CD4-positive, alpha-beta T cell (primary cell): Measurements from ENCODE around the gene GSTT4. TPM values are rescaled to one million over a fixed set of nuclear protein-coding genes. Genes with fewer than 3 reads are reported as not detected.
A peak's percentile ranks its signal among the peaks of the same experiment; 100 is the strongest.

Source experiments
- ATAC-seq: fragments of 200-7000 bp; cut with Tn5 transposase; one replicate; pipeline ENCODE4 v1.10.0; 2022; ENCODE audit warnings: mild to moderate bottlenecking; ENCODE audit not compliant: poor library complexity
- CTCF ChIA-PET: fragments of 350-600 bp; sonication (Branson Sonifier 250); formaldehyde crosslinking; loops from one replicate; lab custom pipeline; 2021; ENCODE audit warnings: antibody characterized with exemption, inconsistent platforms; lab: Charles Lee
- POLR2A ChIA-PET: fragments of 350-600 bp; sonication (Branson Sonifier 250); formaldehyde crosslinking; loops from one replicate; lab custom pipeline; 2021; ENCODE audit warnings: antibody characterized with exemption, inconsistent platforms; lab: Charles Lee
- DNase-seq, 14 experiments: peaks; one replicate each; pipeline ENCODE4 v3.0.0-alpha.2; 2013 to 2020; ENCODE audit warnings: mixed read lengths in 2 of 14
- H3K27ac ChIP-seq, 2 donors: one replicate each; pipeline versions ENCODE4 v1.5.1 to v1.7.0; 2013; ENCODE audit warnings: low read length in 2 of 2, low read depth in 1 of 2, mild to moderate bottlenecking in 1 of 2
- H3K27me3 ChIP-seq, 2 experiments: 1 replicate in 1 of 2; 2 replicates in 1 of 2; pipeline versions ENCODE4 v1.6.1 to v1.7.0; 2013; ENCODE audit warnings: low read length in 2 of 2, control low read depth in 1 of 2, mild to moderate bottlenecking in 1 of 2, moderate library complexity in 1 of 2; ENCODE audit not compliant: insufficient read depth in 2 of 2, control insufficient read depth in 1 of 2
- H3K36me3 ChIP-seq: one replicate; pipeline ENCODE4 v1.6.1; 2013; ENCODE audit warnings: low read length, control low read depth; ENCODE audit not compliant: insufficient read depth
- H3K4me1 ChIP-seq: one replicate; pipeline ENCODE4 v1.6.1; 2013; ENCODE audit warnings: low read length, control low read depth; ENCODE audit not compliant: insufficient read depth
- H3K4me3 ChIP-seq: one replicate; pipeline ENCODE4 v1.5.1; 2013; ENCODE audit warnings: mild to moderate bottlenecking, low read length, moderate library complexity
- H3K9me3 ChIP-seq, 2 experiments: 1 replicate in 1 of 2; 2 replicates in 1 of 2; pipeline versions ENCODE4 v1.6.1 to v1.7.0; 2013; ENCODE audit warnings: low read length in 2 of 2, mild to moderate bottlenecking in 2 of 2, control low read depth in 1 of 2, moderate library complexity in 1 of 2; ENCODE audit not compliant: control insufficient read depth in 1 of 2, insufficient read depth in 1 of 2
- H3K27ac Mint-ChIP-seq: one replicate; pipeline ENCODE4 v1.8.0; 2020; ENCODE audit warnings: mixed read lengths
- H3K27me3 Mint-ChIP-seq: one replicate; pipeline ENCODE4 v1.8.0; 2021; ENCODE audit warnings: mixed read lengths
- H3K36me3 Mint-ChIP-seq: one replicate; pipeline ENCODE4 v1.8.0; 2021; ENCODE audit warnings: low read depth, mixed read lengths
- H3K4me1 Mint-ChIP-seq: one replicate; pipeline ENCODE4 v1.8.0; 2021; ENCODE audit warnings: low read depth, mixed read lengths
- H3K4me3 Mint-ChIP-seq: one replicate; pipeline ENCODE4 v1.8.0; 2020; ENCODE audit warnings: mild to moderate bottlenecking, mixed read lengths
- H3K9me3 Mint-ChIP-seq: one replicate; pipeline ENCODE4 v1.8.0; 2020; ENCODE audit warnings: mixed read lengths
- CTCF ChIP-seq: fragments of 200-600 bp; IDR thresholded peaks from one replicate; pipeline ENCODE4 v1.8.0; 2022; ENCODE audit warnings: antibody characterized with exemption, mild to moderate bottlenecking
- intact Hi-C, 2 experiments: fragments of 100-400 bp; cut with DNase I in 1 of 2; cut with micrococcal nuclease in 1 of 2; formaldehyde crosslinking; loops; one replicate each; pipeline versions ENCODE4 v1.15.1 to v1.9.0; 2023 to 2025; cut with DNase I, micrococcal nuclease
- total RNA-seq, 174 experiments: library from RNA in 2 of 174; stranded (reverse) in 2 of 174; gene quantifications; one replicate each; pipeline ENCODE4 v1.2.3 and lab custom pipeline; 2021 to 2026

Gene GSTT4
- total RNA-seq, 2 experiments from 2014 or later: not detected

GRCh38 chr22:24040946-24041345 lies 35.7 kb upstream of the GSTT4 start:
- Histone ChIP-seq H3K27ac (no peak overlapping the region), H3K4me1 (peaks cover 30% of the 10 kb centered on the region), H3K9me3 (no peaks in the 10 kb centered on the region), H3K27me3 (no peaks in the 10 kb centered on the region), H3K36me3 (peaks cover 86% of the 10 kb centered on the region), H3K4me3 (no peak overlapping the region)
- no peak for ATAC-seq
- intact Hi-C loops: no loop called here
- peaks cover 57% of the 10 kb centered on the region for H3K4me1 Mint-ChIP-seq
- no peaks in the 10 kb centered on the region for H3K27me3 Mint-ChIP-seq
- DNase-seq: no peak
- H3K9me3 Mint-ChIP-seq: no peaks in the 10 kb centered on the region
- no peak for TF ChIP-seq CTCF
- H3K27ac Mint-ChIP-seq: peak overlapping the region; percentile 3
- peaks cover 89% of the 10 kb centered on the region for H3K36me3 Mint-ChIP-seq
- CTCF ChIA-PET: no interaction called here
- POLR2A ChIA-PET: interaction anchor here (1.9 kb wide), 1 partner anchor 30 kb away, joined by 5 read pairs; the partner anchor contains the start of gene CABIN1
- no peak overlapping the region for H3K4me3 Mint-ChIP-seq

- no peaks in the 10 kb centered on the region for H3K9me3 ChIP-seq
- DNase-seq: no peak
- H3K4me1 ChIP-seq: peaks cover 34% of the 10 kb centered on the region
- ChIA-PET CTCF (no interaction called here), POLR2A (interaction anchor here (1.7 to 5.2 kb wide), 3 partner anchors 28 to 145 kb away, joined by 3 to 68 read pairs (median 10); partner anchors contain the start of genes CABIN1 and MIF)
- peak overlapping the region in 1 of 2 donors; percentile 24 for H3K27ac ChIP-seq
- intact Hi-C loops: no loop called here
- Mint-ChIP-seq H3K27me3 (no peaks in the 10 kb centered on the region), H3K4me1 (peaks cover 65% of the 10 kb centered on the region), H3K27ac (peak overlapping the region; percentile 93), H3K36me3 (peaks cover 80% of the 10 kb centered on the region), H3K9me3 (no peaks in the 10 kb centered on the region), H3K4me3 (peak overlapping the region; percentile 3)
- H3K36me3 ChIP-seq: peaks cover 85% of the 10 kb centered on the region
- H3K4me3 ChIP-seq: no peak overlapping the region
- TF ChIP-seq CTCF: no peak
- ATAC-seq: no peak
- H3K27me3 ChIP-seq: no peaks in the 10 kb centered on the region
Observed at GRCh38 chr22:24039046-24039445, 33.8 kb upstream of the GSTT4 start.

GRCh38 chr22:24037851-24038765 lies 32.9 kb upstream of the GSTT4 start:
- H3K4me1 Mint-ChIP-seq: peaks cover 64% of the 10 kb centered on the region
- H3K9me3 ChIP-seq: no peaks in the 10 kb centered on the region
- intact Hi-C loops: no loop called here
- H3K36me3 Mint-ChIP-seq: peaks cover 72% of the 10 kb centered on the region
- H3K4me1 ChIP-seq: peaks cover 39% of the 10 kb centered on the region
- H3K27ac Mint-ChIP-seq: peak overlapping the region; percentile 93
- TF ChIP-seq CTCF: no peak
- no peaks in the 10 kb centered on the region for H3K9me3 Mint-ChIP-seq
- ChIA-PET POLR2A (interaction anchor here (0.6 to 5.2 kb wide), 12 partner anchors 8 to 205 kb away, joined by 3 to 68 read pairs (median 4); partner anchors contain the start of genes CABIN1 and MIF), CTCF (no interaction called here)
- no peaks in the 10 kb centered on the region for H3K27me3 Mint-ChIP-seq
- peak; percentile 22 to 72 (median 52) for DNase-seq
- peak overlapping the region; percentile 31 for H3K27ac ChIP-seq
- ATAC-seq: peak; percentile 93
- peak overlapping the region; percentile 72 for H3K4me3 Mint-ChIP-seq
- H3K36me3 ChIP-seq: peaks cover 76% of the 10 kb centered on the region
- no peak overlapping the region for H3K4me3 ChIP-seq
- H3K27me3 ChIP-seq: no peaks in the 10 kb centered on the region
